ENCODE measurements around the gene GNGT1. TPM values are rescaled to one million over a fixed set of nuclear protein-coding genes. Genes with fewer than 3 reads are reported as not detected.

Gene GNGT1
- total RNA-seq, 1 donor from 2014 or later = not detected

DNA sequence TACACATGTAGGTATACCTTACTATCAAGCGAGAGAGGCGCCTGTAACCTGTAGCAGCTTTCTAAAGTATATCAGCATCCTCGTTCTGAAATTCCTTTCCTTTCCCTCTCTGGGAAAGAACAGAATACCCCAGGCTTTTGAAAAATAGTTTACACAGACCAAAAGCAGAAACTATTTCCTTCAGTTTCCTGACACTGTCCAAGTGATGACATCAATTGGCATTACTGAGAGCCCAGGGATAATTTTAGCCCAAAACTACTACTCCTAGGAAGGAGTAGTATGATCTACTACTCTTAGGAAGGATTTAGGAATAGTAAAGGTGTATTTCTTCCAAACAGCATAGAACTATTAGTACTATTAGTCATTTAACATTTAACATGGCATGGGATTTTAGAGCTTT lies 21.2 kb downstream of the GNGT1 start:
- Histone ChIP-seq H3K79me2 (ENCODE audit: low read depth) (no peaks in the 10 kb centered on the region), H3K4me3 (no peak overlapping the region), H3K36me3 (no peaks in the 10 kb centered on the region), H3K27ac (no peak overlapping the region), H3K4me2 (no peak overlapping the region), H4K20me1 (ENCODE audit: low read depth) (no peaks in the 10 kb centered on the region), H3K9me3 (ENCODE audit: low read depth) (no peaks in the 10 kb centered on the region), H3K9ac (no peak overlapping the region), H3K27me3 (peaks cover under 1% of the 10 kb centered on the region), H3K4me1 (peaks cover 6% of the 10 kb centered on the region), H3F3A (ENCODE audit: low read depth) (no peaks in the 10 kb centered on the region), H2AFZ (replicated peaks) (no peak overlapping the region)
- Mint-ChIP-seq H3K27ac (no peak overlapping the region), H3K4me3 (no peak overlapping the region), H3K36me3 (peaks cover 15% of the 10 kb centered on the region), H3K4me1 (peaks cover 16% of the 10 kb centered on the region), H3K9me3 (no peaks in the 10 kb centered on the region), H3K27me3 (ENCODE audit: insufficient read depth, low read depth) (no peaks in the 10 kb centered on the region)
- DNase-seq (ENCODE audit: low spot score) = no peak
- TF ChIP-seq CTCF (IDR thresholded peaks at IDR 0.05) (no peak), EZH2phosphoT487 (IDR thresholded peaks at IDR 0.05) (no peak)

DNA sequence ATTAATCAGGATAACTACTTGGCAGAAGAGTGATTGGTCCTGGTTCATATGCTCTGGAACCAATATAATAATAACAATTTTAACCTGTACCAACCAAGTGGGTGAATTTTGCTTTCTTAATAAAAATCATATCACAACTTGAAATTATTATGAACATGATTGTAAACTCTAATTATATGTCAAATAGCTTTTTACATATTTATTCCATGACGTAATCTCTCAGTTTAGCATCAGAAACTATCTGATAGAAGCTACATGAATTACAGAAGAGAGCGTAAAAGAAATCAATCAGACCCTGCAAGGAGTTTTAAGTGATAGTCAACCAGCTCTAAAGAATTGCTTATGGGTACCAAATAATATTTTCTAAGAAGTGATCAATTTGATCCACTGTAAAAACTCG lies 25.3 kb downstream of the GNGT1 start:
- Mint-ChIP-seq H3K27me3 (ENCODE audit: insufficient read depth, low read depth) (no peaks in the 10 kb centered on the region), H3K36me3 (peaks cover 1% of the 10 kb centered on the region), H3K9me3 (peaks cover 2% of the 10 kb centered on the region), H3K27ac (no peak overlapping the region), H3K4me1 (no peaks in the 10 kb centered on the region), H3K4me3 (no peak overlapping the region)
- Histone ChIP-seq H4K20me1 (ENCODE audit: low read depth) (no peaks in the 10 kb centered on the region), H3F3A (ENCODE audit: low read depth) (no peaks in the 10 kb centered on the region), H3K36me3 (no peaks in the 10 kb centered on the region), H3K9me3 (ENCODE audit: low read depth) (no peaks in the 10 kb centered on the region), H3K27me3 (no peaks in the 10 kb centered on the region), H3K4me2 (no peak overlapping the region), H2AFZ (replicated peaks) (no peak overlapping the region), H3K9ac (no peak overlapping the region), H3K27ac (no peak overlapping the region), H3K79me2 (ENCODE audit: low read depth) (no peaks in the 10 kb centered on the region), H3K4me1 (no peaks in the 10 kb centered on the region), H3K4me3 (no peak overlapping the region)
- DNase-seq (ENCODE audit: low spot score) = no peak
- no peak for TF ChIP-seq EZH2phosphoT487 (IDR thresholded peaks at IDR 0.05)
- TF ChIP-seq EZH2 (IDR thresholded peaks at IDR 0.05) = no peak
- TF ChIP-seq CTCF (IDR thresholded peaks at IDR 0.05) = no peak

GRCh38 chr7:93933156-93933555 lies 26.8 kb downstream of the GNGT1 start:
- H3K4me3 Mint-ChIP-seq = no peak overlapping the region
- no peaks in the 10 kb centered on the region for H3K4me1 Mint-ChIP-seq

More at GRCh38 chr7:93933156-93933555, 26.8 kb downstream of the GNGT1 start:
- TF ChIP-seq EZH2 (IDR thresholded peaks at IDR 0.05) (no peak), EZH2phosphoT487 (IDR thresholded peaks at IDR 0.05) (no peak), CTCF (IDR thresholded peaks at IDR 0.05) (no peak)
- Mint-ChIP-seq H3K9me3 (peaks cover 6% of the 10 kb centered on the region), H3K27me3 (ENCODE audit: insufficient read depth, low read depth) (no peaks in the 10 kb centered on the region), H3K27ac (no peak overlapping the region), H3K36me3 (no peaks in the 10 kb centered on the region)
- H2AFZ ChIP-seq (replicated peaks) = no peak overlapping the region
- no peak overlapping the region for H3K4me2 ChIP-seq
- no peak for DNase-seq (ENCODE audit: low spot score)
- H3K36me3 ChIP-seq = no peaks in the 10 kb centered on the region
- no peaks in the 10 kb centered on the region for H3K4me1 ChIP-seq
- H3K4me3 ChIP-seq = no peak overlapping the region
- no peaks in the 10 kb centered on the region for H4K20me1 ChIP-seq (ENCODE audit: low read depth)
- H3K27me3 ChIP-seq = no peaks in the 10 kb centered on the region
- H3K9me3 ChIP-seq (ENCODE audit: low read depth) = no peaks in the 10 kb centered on the region
- no peaks in the 10 kb centered on the region for H3K79me2 ChIP-seq (ENCODE audit: low read depth)
- H3F3A ChIP-seq (ENCODE audit: low read depth) = no peaks in the 10 kb centered on the region
- no peak overlapping the region for H3K9ac ChIP-seq
- no peak overlapping the region for H3K27ac ChIP-seq

Data from neural progenitor cell (in vitro differentiated cells).